Measurements from ENCODE around the gene KDM1A.

GRCh38 chr1:23110391-23110790, 91.1 kb downstream of the KDM1A start:
- TF ChIP-seq ZNF239 (CRISPR knock-in tag; IDR thresholded peaks at IDR 0.05) (no peak), KAT8 (IDR thresholded peaks at IDR 0.05; ENCODE audit: low read depth) (no peak), ZNF274 (IDR thresholded peaks at IDR 0.05; ENCODE audit: borderline replicate concordance, low read depth, low read length) (no peak), ZNF398 (CRISPR knock-in tag; IDR thresholded peaks at IDR 0.05) (no peak)

Data from K562 (cell line).